B cell (primary cell): ENCODE results near the gene IL22RA2. TPM values are rescaled to one million over a fixed set of nuclear protein-coding genes. Genes with fewer than 3 reads are reported as not detected.

Source experiments
- ATAC-seq: fragments of 200-7000 bp; cut with Tn5 transposase; one replicate; pipeline ENCODE4 v1.10.0; 2021; ENCODE audit warnings: low read depth, mild to moderate bottlenecking, moderate number of reproducible peaks, moderate library complexity
- CTCF ChIA-PET: fragments of 350-600 bp; sonication (Branson Sonifier 250); formaldehyde crosslinking; loops from one replicate; lab custom pipeline; 2021; ENCODE audit warnings: antibody characterized with exemption, inconsistent platforms; lab: Charles Lee
- POLR2A ChIA-PET: fragments of 350-600 bp; sonication (Branson Sonifier 250); formaldehyde crosslinking; loops from one replicate; lab custom pipeline; 2021; ENCODE audit warnings: antibody characterized with exemption; lab: Charles Lee
- DNase-seq: peaks from one replicate; pipeline ENCODE4 v3.0.0; 2013
- H2AFZ ChIP-seq: 2 replicates; pipeline ENCODE4 v1.6.1; 2012; ENCODE audit warnings: mild to moderate bottlenecking, low read depth, low read length; ENCODE audit not compliant: insufficient read depth, poor library complexity, severe bottlenecking
- H3K27ac ChIP-seq, 2 donors: 1 replicate in 1 of 2; 2 replicates in 1 of 2; pipeline ENCODE4 v1.5.1; 2012 to 2013; ENCODE audit warnings: low read length in 2 of 2, mild to moderate bottlenecking in 2 of 2, moderate library complexity in 1 of 2
- H3K27me3 ChIP-seq, 4 experiments: fragments of 200-600 bp in 1 of 4; sonication (generic) in 1 of 4; replicated peaks in 1 of 4; 1 replicate in 2 of 4; 2 replicates in 2 of 4; pipeline versions ENCODE4 v1.6.1 to v1.7.0; 2013 to 2016; ENCODE audit warnings: low read length in 3 of 4, mild to moderate bottlenecking in 2 of 4, mixed read lengths in 1 of 4, moderate library complexity in 1 of 4; ENCODE audit not compliant: insufficient read depth in 4 of 4, control insufficient read depth in 3 of 4; ENCODE audit errors: control extremely low read depth in 1 of 4
- H3K36me3 ChIP-seq, 2 experiments: replicated peaks in 1 of 2; 1 replicate in 1 of 2; 2 replicates in 1 of 2; pipeline versions ENCODE4 v1.6.1 to v1.7.1; 2013; ENCODE audit warnings: low read length in 1 of 2; ENCODE audit not compliant: insufficient read depth in 2 of 2, control insufficient read depth in 1 of 2; ENCODE audit errors: control extremely low read depth in 1 of 2, extremely low read depth in 1 of 2
- H3K4me1 ChIP-seq, 2 donors: fragments of 200-600 bp in 1 of 2; sonication (generic) in 1 of 2; 1 replicate in 1 of 2; 2 replicates in 1 of 2; pipeline versions ENCODE4 v1.5.1 to v1.6.1; 2013 to 2017; ENCODE audit warnings: low read length in 2 of 2; ENCODE audit not compliant: control insufficient read depth in 2 of 2, insufficient read depth in 2 of 2
- H3K4me2 ChIP-seq: replicated peaks from 2 replicates; pipeline ENCODE3; 2012; ENCODE audit warnings: mild to moderate bottlenecking, low read depth, low read length; ENCODE audit not compliant: poor library complexity, severe bottlenecking
- H3K4me3 ChIP-seq, 5 experiments: fragments of 200-600 bp in 1 of 5; sonication (generic) in 1 of 5; 1 replicate in 3 of 5; 2 replicates in 2 of 5; pipeline versions ENCODE4 v1.5.1 to v1.7.0; 2011 to 2016; ENCODE audit warnings: low read length in 4 of 5, mild to moderate bottlenecking in 4 of 5, low read depth in 2 of 5, control low read depth in 1 of 5, moderate library complexity in 1 of 5; ENCODE audit not compliant: insufficient read depth in 1 of 5; ENCODE audit errors: control extremely low read depth in 1 of 5, extremely low read depth in 1 of 5
- H3K79me2 ChIP-seq: fragments of 200-600 bp; sonication (generic); one replicate; pipeline ENCODE4 v1.6.0; 2016; ENCODE audit warnings: low read length; ENCODE audit not compliant: control insufficient read depth, insufficient read depth
- H3K9ac ChIP-seq: fragments of 200-600 bp; sonication (generic); 2 replicates; pipeline ENCODE4 v1.6.1; 2017; ENCODE audit warnings: mild to moderate bottlenecking, low read length, moderate library complexity
- H3K9me3 ChIP-seq, 3 donors: one replicate each; pipeline versions ENCODE4 v1.6.1 to v1.7.1; 2013; ENCODE audit warnings: low read length in 2 of 3; ENCODE audit not compliant: control insufficient read depth in 2 of 3, insufficient read depth in 1 of 3; ENCODE audit errors: control extremely low read depth in 1 of 3
- H4K20me1 ChIP-seq: 2 replicates; pipeline ENCODE4 v1.6.0; 2012; ENCODE audit warnings: mild to moderate bottlenecking, low read length; ENCODE audit not compliant: insufficient read depth, control insufficient read depth, poor library complexity, severe bottlenecking
- H3K27ac Mint-ChIP-seq: one replicate; pipeline ENCODE4 v1.8.0; 2021; ENCODE audit warnings: mixed read lengths
- H3K27me3 Mint-ChIP-seq: one replicate; pipeline ENCODE4 v1.8.0; 2021; ENCODE audit warnings: mixed read lengths
- H3K4me1 Mint-ChIP-seq: one replicate; pipeline ENCODE4 v1.8.0; 2021; ENCODE audit warnings: mixed read lengths
- H3K4me3 Mint-ChIP-seq: one replicate; pipeline ENCODE4 v1.8.0; 2021; ENCODE audit warnings: mixed read lengths
- H3K9me3 Mint-ChIP-seq: one replicate; pipeline ENCODE4 v1.8.0; 2022; ENCODE audit warnings: mixed read lengths; ENCODE audit not compliant: insufficient read depth
- EZH2 ChIP-seq: IDR thresholded peaks from 2 replicates; pipeline ENCODE4 v1.6.1; 2012; ENCODE audit warnings: borderline replicate concordance, low read depth, mild to moderate bottlenecking, moderate library complexity, low read length; ENCODE audit not compliant: insufficient read depth, poor library complexity, severe bottlenecking
- WGBS: methylation state at CpG from one replicate; pipeline ENCODE4 v1.1.5; 2013; ENCODE audit warnings: missing lambda C conversion rate; ENCODE audit not compliant: insufficient coverage; 5-methylcytosine and 5-hydroxymethylcytosine counted together
- intact Hi-C: fragments of 100-400 bp; cut with micrococcal nuclease; formaldehyde crosslinking; loops from one replicate; pipeline ENCODE4 v1.10.0; 2022
- polyA plus RNA-seq: library from polyadenylated mRNA; depleted of rRNA; stranded (reverse); fragments of >200 nt; gene quantifications from 2 replicates; pipeline ENCODE4 v1.2.3, GENCODE V29; 2012
- total RNA-seq, 2 donors: library from RNA; stranded (reverse); fragments of 120-200 nt in 1 of 2; gene quantifications; 1 replicate in 1 of 2; 2 replicates in 1 of 2; pipeline versions ENCODE4 v1.2.3 to v1.2.4, GENCODE V29; 2013 to 2022
- TF ChIP-seq, protein P1 (sequence below): fragments of 200-600 bp; IDR thresholded peaks from one replicate; pipeline ENCODE4 v1.8.0; 2022; ENCODE audit warnings: antibody characterized with exemption, mild to moderate bottlenecking

Gene IL22RA2
- total and polyA plus RNA-seq, 2 donors (not counting 1 experiment from before 2014, with no cell fraction given), result not detected

DNA sequence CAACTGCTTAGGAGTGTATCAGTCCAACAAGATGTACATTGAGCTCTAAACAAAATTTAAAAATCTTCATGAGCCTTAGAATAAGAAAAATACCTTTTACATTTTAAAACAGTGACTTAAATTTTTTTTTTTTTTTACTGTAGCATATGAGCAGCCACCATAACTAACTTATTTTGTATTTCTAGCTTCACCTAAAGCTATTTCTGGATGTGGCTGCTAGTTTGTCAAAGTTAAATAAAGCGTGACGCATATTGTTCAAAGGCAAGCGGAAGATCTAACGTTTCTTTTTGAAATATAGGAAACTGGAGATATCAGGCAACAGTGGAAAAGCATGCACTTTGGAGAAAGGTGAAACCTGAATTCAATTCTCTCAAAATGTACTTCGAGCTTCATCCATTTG lies 3.3 kb upstream of the IL22RA2 start:
- H3K36me3 ChIP-seq, result no peaks in the 10 kb centered on the region
- peaks cover 55% of the 10 kb centered on the region for H3K4me1 Mint-ChIP-seq
- no peaks in the 10 kb centered on the region for H4K20me1 ChIP-seq
- H3K79me2 ChIP-seq, result no peaks in the 10 kb centered on the region
- peak overlapping the region; percentile 23 for H3K9ac ChIP-seq
- POLR2A ChIA-PET, result interaction anchor here (0.6 to 0.7 kb wide), 2 partner anchors 57 to 694 kb away, joined by 4 read pairs; no protein-coding TSS in a partner anchor
- peaks cover 10% of the 10 kb centered on the region for H3K9me3 Mint-ChIP-seq
- peak overlapping the region; percentile 49 for H2AFZ ChIP-seq
- H3K4me2 ChIP-seq, result peak overlapping the region; percentile 61
- H3K4me3 Mint-ChIP-seq, result peak overlapping the region; percentile 35
- CTCF ChIA-PET, result interaction anchor here (0.6 to 0.8 kb wide), 2 partner anchors 11 to 27 kb away, joined by 3 read pairs; no protein-coding TSS in a partner anchor
- TF ChIP-seq EZH2, result no peak
- TF ChIP-seq, protein P1, sequence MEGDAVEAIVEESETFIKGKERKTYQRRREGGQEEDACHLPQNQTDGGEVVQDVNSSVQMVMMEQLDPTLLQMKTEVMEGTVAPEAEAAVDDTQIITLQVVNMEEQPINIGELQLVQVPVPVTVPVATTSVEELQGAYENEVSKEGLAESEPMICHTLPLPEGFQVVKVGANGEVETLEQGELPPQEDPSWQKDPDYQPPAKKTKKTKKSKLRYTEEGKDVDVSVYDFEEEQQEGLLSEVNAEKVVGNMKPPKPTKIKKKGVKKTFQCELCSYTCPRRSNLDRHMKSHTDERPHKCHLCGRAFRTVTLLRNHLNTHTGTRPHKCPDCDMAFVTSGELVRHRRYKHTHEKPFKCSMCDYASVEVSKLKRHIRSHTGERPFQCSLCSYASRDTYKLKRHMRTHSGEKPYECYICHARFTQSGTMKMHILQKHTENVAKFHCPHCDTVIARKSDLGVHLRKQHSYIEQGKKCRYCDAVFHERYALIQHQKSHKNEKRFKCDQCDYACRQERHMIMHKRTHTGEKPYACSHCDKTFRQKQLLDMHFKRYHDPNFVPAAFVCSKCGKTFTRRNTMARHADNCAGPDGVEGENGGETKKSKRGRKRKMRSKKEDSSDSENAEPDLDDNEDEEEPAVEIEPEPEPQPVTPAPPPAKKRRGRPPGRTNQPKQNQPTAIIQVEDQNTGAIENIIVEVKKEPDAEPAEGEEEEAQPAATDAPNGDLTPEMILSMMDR, result no peak
- H3K4me3 ChIP-seq, result peak overlapping the region in 2 of 5 experiments; percentile 6 to 24
- H3K9me3 ChIP-seq, result peaks cover 4 to 19% (median 13%) of the 10 kb centered on the region in 3 donors
- H3K27ac Mint-ChIP-seq, result peak overlapping the region; percentile 32
- H3K27ac ChIP-seq, result peak overlapping the region in 1 of 2 donors; percentile 56
- H3K27me3 ChIP-seq, result no peaks in the 10 kb centered on the region
- 21% methylated on average over 3 of the region's 5 CpGs for WGBS
- DNase-seq (peak; percentile 30), ATAC-seq (no peak)
- no peaks in the 10 kb centered on the region for H3K27me3 Mint-ChIP-seq
- peaks cover 43 to 47% of the 10 kb centered on the region in 2 donors for H3K4me1 ChIP-seq
- intact Hi-C loops, result no loop called here

DNA sequence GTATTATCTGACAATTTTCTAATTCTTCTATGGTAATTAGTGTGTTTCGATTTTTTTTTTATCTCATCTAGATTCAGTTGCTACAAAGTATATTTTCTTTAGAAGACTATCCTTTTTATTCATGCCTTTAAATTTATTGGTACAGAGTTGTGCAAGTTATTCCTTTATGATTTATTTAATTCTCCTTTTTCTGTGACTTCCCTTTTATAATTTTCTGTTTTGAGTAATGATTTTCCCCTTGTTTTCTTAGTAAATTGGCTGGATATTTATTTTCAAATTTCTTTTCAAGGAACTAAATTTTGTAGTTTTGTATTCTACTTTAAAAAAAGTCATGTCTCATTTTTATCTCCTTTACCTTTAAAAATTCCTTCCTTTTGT lies 2.4 kb upstream of the IL22RA2 start:
- ChIA-PET CTCF (interaction anchor here (0.8 to 1.4 kb wide), 4 partner anchors 11 to 81 kb away, joined by 3 to 4 read pairs (median 3); no protein-coding TSS in a partner anchor), POLR2A (interaction anchor here (0.9 kb wide), 1 partner anchor 73 kb away, joined by 7 read pairs; no protein-coding TSS in a partner anchor)
- Histone ChIP-seq H3K27ac (peak overlapping the region in 1 of 2 donors; percentile 56), H3K79me2 (no peaks in the 10 kb centered on the region), H3K4me1 (peaks cover 52 to 56% of the 10 kb centered on the region in 2 donors), H3K4me2 (peak overlapping the region; percentile 61), H3K4me3 (no peak overlapping the region), H3K27me3 (no peaks in the 10 kb centered on the region), H4K20me1 (no peaks in the 10 kb centered on the region), H2AFZ (no peak overlapping the region), H3K9me3 (peaks cover 4 to 15% (median 6%) of the 10 kb centered on the region in 3 donors), H3K36me3 (no peaks in the 10 kb centered on the region), H3K9ac (no peak overlapping the region)
- no CpG with 5 or more reads among the region's 1 CpG for WGBS
- no peaks in the 10 kb centered on the region for H3K27me3 Mint-ChIP-seq
- no peak overlapping the region for H3K27ac Mint-ChIP-seq
- ATAC-seq (no peak), DNase-seq (no peak)
- peaks cover 4% of the 10 kb centered on the region for H3K9me3 Mint-ChIP-seq
- no peak for TF ChIP-seq EZH2
- TF ChIP-seq, protein P1, result no peak
- no peak overlapping the region for H3K4me3 Mint-ChIP-seq
- H3K4me1 Mint-ChIP-seq, result peaks cover 64% of the 10 kb centered on the region
- intact Hi-C loops, result no loop called here
